SK-MEL-5 (cell line): Measurements from ENCODE around the gene SRL. TPM values are rescaled to one million over a fixed set of nuclear protein-coding genes. Genes with fewer than 3 reads are reported as not detected.

Experiments
- DNase-seq: peaks from one replicate; pipeline ENCODE4 v3.0.0-alpha.2; 2016; ENCODE audit warnings: low read depth, low spot score
- in situ Hi-C: cut with HindIII; loops from 2 replicates; pipeline ENCODE4 v1.10.0; 2016; ENCODE audit warnings: low sequenced_read_pairs, high pct_unique_total_duplicates, low pct_unique_long_range_greater_than_20kb
- total RNA-seq: library from RNA; depleted of rRNA; stranded (reverse); fragments of >200 nt; shearing (Covaris generic); gene quantifications from 2 replicates; pipeline ENCODE4 v1.2.3, GENCODE V29; 2014

Gene SRL
- total RNA-seq, 1 experiment from 2014 or later: not detected

- no peak for DNase-seq
- in situ Hi-C loops: no loop called here
Measured at GRCh38 chr16:4239682-4240175, 2.2 kb downstream of the SRL start.

GRCh38 chr16:4239020-4239419 is 2.9 kb downstream of the SRL start:
- DNase-seq: no peak
- in situ Hi-C loops: no loop called here

GRCh38 chr16:4233431-4233830 is 8.4 kb downstream of the SRL start:
- in situ Hi-C loops: no loop called here
- no peak for DNase-seq

- in situ Hi-C loops: no loop called here
- no peak for DNase-seq
Measured at GRCh38 chr16:4232541-4233386, 9.1 kb downstream of the SRL start.

GRCh38 chr16:4231886-4232285 is 10.0 kb downstream of the SRL start:
- no peak for DNase-seq
- in situ Hi-C loops: no loop called here

- no peak for DNase-seq
- in situ Hi-C loops: no loop called here
Measured at GRCh38 chr16:4231367-4231766, 10.5 kb downstream of the SRL start.

GRCh38 chr16:4227040-4227332 is 14.9 kb downstream of the SRL start:
- DNase-seq: no peak
- in situ Hi-C loops: no loop called here

GRCh38 chr16:4226251-4227039 is 15.4 kb downstream of the SRL start:
- no peak for DNase-seq
- in situ Hi-C loops: no loop called here

GRCh38 chr16:4225075-4225474 is 16.8 kb downstream of the SRL start:
- in situ Hi-C loops: no loop called here
- DNase-seq: no peak

GRCh38 chr16:4220358-4220757 is 21.5 kb downstream of the SRL start:
- in situ Hi-C loops: no loop called here
- no peak for DNase-seq

- in situ Hi-C loops: no loop called here
Measured at GRCh38 chr16:4218202-4218601, 23.7 kb downstream of the SRL start.

GRCh38 chr16:4217204-4218131 is 24.4 kb downstream of the SRL start:
- in situ Hi-C loops: no loop called here
- DNase-seq: no peak

More at GRCh38 chr16:4218202-4218601, 23.7 kb downstream of the SRL start:
- DNase-seq: no peak

- in situ Hi-C loops: no loop called here
- DNase-seq: no peak
Measured at GRCh38 chr16:4216596-4216995, 25.3 kb downstream of the SRL start.

- in situ Hi-C loops: no loop called here
- DNase-seq: no peak
Measured at GRCh38 chr16:4215106-4215505, 26.8 kb downstream of the SRL start.

GRCh38 chr16:4214215-4214621 is 27.7 kb downstream of the SRL start:
- no peak for DNase-seq
- in situ Hi-C loops: no loop called here

- no peak for DNase-seq
Measured at GRCh38 chr16:4213737-4214136, 28.1 kb downstream of the SRL start.

GRCh38 chr16:4212934-4213296 is 29.0 kb downstream of the SRL start:
- in situ Hi-C loops: no loop called here
- no peak for DNase-seq

More at GRCh38 chr16:4213737-4214136, 28.1 kb downstream of the SRL start:
- in situ Hi-C loops: no loop called here
